SW 1271 (cell line): ENCODE results near the gene TENM4.
"Not testable (repeated sequence)": the region's sequence is repeated elsewhere in the genome, so short reads cannot be mapped to it uniquely, and the experiment has no call there.

ENCODE experiments used
- DNase-seq, 2 experiments: peaks; one replicate each; lab custom pipeline; 2025; lab: John Stamatoyannopoulos, UW

Gene TENM4

GRCh38 chr11:78902771-78903507 is 537.9 kb downstream of the TENM4 start:
- no peak for DNase-seq

- DNase-seq: no peak
These were observed 539.0 kb downstream of the TENM4 start for GRCh38 chr11:78901831-78902230.

GRCh38 chr11:78898266-78898775 is 542.5 kb downstream of the TENM4 start:
- DNase-seq: no peak

GRCh38 chr11:78893996-78894395 is 546.8 kb downstream of the TENM4 start:
- DNase-seq: no peak

- DNase-seq: no peak
These were observed 551.1 kb downstream of the TENM4 start for GRCh38 chr11:78889698-78890097.

- DNase-seq: no peak
These were observed 554.2 kb downstream of the TENM4 start for GRCh38 chr11:78886616-78887015.

GRCh38 chr11:78884761-78885160 is 556.1 kb downstream of the TENM4 start:
- no peak for DNase-seq

- no peak for DNase-seq
These were observed 557.3 kb downstream of the TENM4 start for GRCh38 chr11:78883506-78883905.

- DNase-seq: not testable (repeated sequence)
These were observed 561.5 kb downstream of the TENM4 start for GRCh38 chr11:78879094-78879980.

- DNase-seq: no peak
These were observed 562.2 kb downstream of the TENM4 start for GRCh38 chr11:78878631-78879030.

- DNase-seq: no peak
These were observed 564.2 kb downstream of the TENM4 start for GRCh38 chr11:78876676-78877075.

- no peak for DNase-seq
These were observed 570.2 kb downstream of the TENM4 start for GRCh38 chr11:78870655-78871054.

- DNase-seq: no peak
These were observed 571.5 kb downstream of the TENM4 start for GRCh38 chr11:78869293-78869692.

GRCh38 chr11:78868563-78868962 is 572.3 kb downstream of the TENM4 start:
- DNase-seq: no peak

GRCh38 chr11:78860720-78861422 is 580.0 kb downstream of the TENM4 start:
- DNase-seq: no peak

GRCh38 chr11:78857688-78858087 is 583.1 kb downstream of the TENM4 start:
- no peak for DNase-seq

- no peak for DNase-seq
These were observed 584.6 kb downstream of the TENM4 start for GRCh38 chr11:78856211-78856610.

- no peak for DNase-seq
These were observed 585.7 kb downstream of the TENM4 start for GRCh38 chr11:78855116-78855515.

- DNase-seq: no peak
These were observed 587.3 kb downstream of the TENM4 start for GRCh38 chr11:78853521-78853920.

GRCh38 chr11:78851878-78852586 is 588.8 kb downstream of the TENM4 start:
- no peak for DNase-seq

GRCh38 chr11:78850078-78850477 is 590.8 kb downstream of the TENM4 start:
- no peak for DNase-seq

GRCh38 chr11:78846269-78846668 is 594.6 kb downstream of the TENM4 start:
- DNase-seq: no peak
